Adrenal gland (tissue), 12 donors: ENCODE data around the gene PSMB11. TPM values are rescaled to one million over a fixed set of nuclear protein-coding genes. Genes with fewer than 3 reads are reported as not detected.

Experiments used
- DNase-seq, 7 donors: peaks; one replicate each; pipeline ENCODE4 v3.0.0-alpha.2; 2019 to 2020
- H3K27ac ChIP-seq, 5 donors: fragments of 200-600 bp; sonication (generic) in 4 of 5; 1 replicate in 3 of 5; 2 replicates in 2 of 5; pipeline versions ENCODE4 v1.5.1 to v1.8.0; 2016 to 2020; ENCODE audit warnings: mild to moderate bottlenecking in 1 of 5
- H3K27me3 ChIP-seq: fragments of 200-600 bp; 2 replicates; pipeline ENCODE4 v1.8.0; 2021
- H3K36me3 ChIP-seq, 2 donors: fragments of 200-600 bp; replicated peaks in 1 of 2; 1 replicate in 1 of 2; 2 replicates in 1 of 2; pipeline versions ENCODE4 v1.5.1 to v1.8.0; 2018 to 2022
- H3K4me1 ChIP-seq, 2 donors: fragments of 200-600 bp; replicated peaks in 1 of 2; 1 replicate in 1 of 2; 2 replicates in 1 of 2; pipeline versions ENCODE4 v1.5.1 to v1.8.0; 2018 to 2021
- H3K4me3 ChIP-seq, 4 donors: fragments of 200-600 bp; sonication (generic) in 3 of 4; one replicate each; pipeline ENCODE4 v1.5.1; 2016 to 2018
- H3K9me3 ChIP-seq, 3 donors: fragments of 200-600 bp; sonication (generic) in 1 of 3; replicated peaks in 1 of 3; 1 replicate in 2 of 3; 2 replicates in 1 of 3; pipeline versions ENCODE4 v1.5.1 to v1.8.0; 2016 to 2021
- CTCF ChIP-seq, 6 experiments: fragments of 450-650 bp in 4 of 6; fragments of 200-600 bp in 2 of 6; sonication (generic) in 1 of 6; IDR thresholded peaks; 1 replicate in 5 of 6; 2 replicates in 1 of 6; pipeline versions ENCODE4 v1.5.1 to v1.8.0; 2016 to 2021; ENCODE audit warnings: antibody characterized with exemption in 6 of 6, mild to moderate bottlenecking in 2 of 6, moderate library complexity in 1 of 6
- POLR2A ChIP-seq, 2 donors: fragments of 450-650 bp; IDR thresholded peaks; one replicate each; pipeline ENCODE4 v1.6.1; 2017; ENCODE audit warnings: antibody characterized with exemption in 2 of 2, mild to moderate bottlenecking in 2 of 2, moderate library complexity in 1 of 2
- WGBS, 4 donors: extraction: QIAGEN DNeasy Blood & Tissue Kit in 2 of 4; methylation state at CpG; one replicate each; pipeline versions ENCODE4 v1.1.5 to v1.1.7; 2013 to 2017; 5-methylcytosine and 5-hydroxymethylcytosine counted together
- intact Hi-C, 2 donors: fragments of 100-400 bp; cut with DNase I; formaldehyde crosslinking; loops; one replicate each; pipeline versions ENCODE4 v1.14.1 to v1.15.0; 2022 to 2023
- polyA plus RNA-seq, 3 donors: library from polyadenylated mRNA; stranded (reverse); fragments of 200-250 nt in 2 of 3; fragments of 350-450 nt in 1 of 3; fragmentation: Illumina TruSeq in 1 of 3; extraction: RNeasy Lipid Tissue Mini Kit (QIAGEN cat#74804) in 1 of 3; gene quantifications; one replicate each; pipeline ENCODE4 v1.2.3, GENCODE V29; 2013 to 2014
- total RNA-seq, 9 donors: library from RNA; depleted of rRNA in 4 of 9; stranded (reverse); fragments of >200 nt in 4 of 9; fragments of 120-200 nt in 1 of 9; fragmentation: NEBNext Ultra II Directional in 1 of 9; extraction: Animal tissue kit (Norgen Biotek cat#: 25700) in 1 of 9; gene quantifications; one replicate each; pipeline versions ENCODE4 v1.1.0 to v1.2.4, GENCODE V29; 2013 to 2023
- donor health status: healthy with polysubstance abuse.
- donor health status: Bipolar disorder and iron deficiency.
- donor health status: DM: yes; HTN: yes; CAD: no.
- donor health status: DM: no; HTN: no; CAD: no.
- donor health status: DM: no; HTN: no; CAD: no.
- donor health status: DM: yes; HTN: yes; CAD: no.

Gene PSMB11
- total and polyA plus RNA-seq, 12 donors: 0.17 TPM; not detected in 11

GRCh38 chr14:23076785-23077408 is 34.9 kb downstream of the PSMB11 start:
- Histone ChIP-seq H3K27ac (peak overlapping the region in 2 of 5 donors; percentile 56 to 85), H3K4me1 (peaks cover 32 to 33% of the 10 kb centered on the region in 2 donors), H3K9me3 (no peaks in the 10 kb centered on the region), H3K36me3 (peaks cover 0 to 93% of the 10 kb centered on the region in 2 donors), H3K4me3 (no peak overlapping the region), H3K27me3 (no peaks in the 10 kb centered on the region)
- WGBS, 4 donors: 52 to 59% (median 57%) methylated on average over 5 of the region's 5 CpGs
- intact Hi-C loops: no loop called here
- TF ChIP-seq CTCF (IDR thresholded peaks at IDR 0.05): peak; percentile 35 to 63 (median 53)
- TF ChIP-seq POLR2A (IDR thresholded peaks at IDR 0.05): no peak
- DNase-seq: no peak

GRCh38 chr14:23077962-23078361 is 36.0 kb downstream of the PSMB11 start:
- 66 to 75% (median 69%) methylated on average over 5 of the region's 5 CpGs for WGBS, 4 donors
- TF ChIP-seq POLR2A (IDR thresholded peaks at IDR 0.05) (no peak), CTCF (IDR thresholded peaks at IDR 0.05) (no peak)
- intact Hi-C loops: no loop called here
- peak overlapping the region in 1 of 4 donors; percentile 11 for H3K4me3 ChIP-seq
- no peaks in the 10 kb centered on the region for H3K9me3 ChIP-seq
- peaks cover 0 to 97% of the 10 kb centered on the region in 2 donors for H3K36me3 ChIP-seq
- no peaks in the 10 kb centered on the region for H3K27me3 ChIP-seq
- DNase-seq: no peak
- peaks cover 22% of the 10 kb centered on the region in 2 donors for H3K4me1 ChIP-seq
- peak overlapping the region in 4 of 5 donors; percentile 18 to 85 (median 80) for H3K27ac ChIP-seq

- DNase-seq: peak; percentile 84 to 96 (median 94)
- Histone ChIP-seq H3K4me3 (peak overlapping the region in 1 of 4 donors; percentile 11), H3K27ac (peak overlapping the region in 4 of 5 donors; percentile 18 to 85 (median 80)), H3K27me3 (no peaks in the 10 kb centered on the region), H3K4me1 (peaks cover 20 to 21% of the 10 kb centered on the region in 2 donors), H3K36me3 (peaks cover 0 to 97% of the 10 kb centered on the region in 2 donors), H3K9me3 (no peaks in the 10 kb centered on the region)
- TF ChIP-seq POLR2A (IDR thresholded peaks at IDR 0.05) (peak in 1 of 2 donors; percentile 72), CTCF (IDR thresholded peaks at IDR 0.05) (peak in 1 of 6 experiments; percentile 12)
- WGBS, 4 donors: 0 to 6% (median 3%) methylated on average over 1 to 2 of the region's 2 CpGs
- intact Hi-C loops: no loop called here
Measured at GRCh38 chr14:23078692-23079116, 36.7 kb downstream of the PSMB11 start.

GRCh38 chr14:23079716-23080115 is 37.7 kb downstream of the PSMB11 start:
- peak overlapping the region in 4 of 5 donors; percentile 18 to 85 (median 77) for H3K27ac ChIP-seq
- H3K4me1 ChIP-seq: peaks cover 20 to 21% of the 10 kb centered on the region in 2 donors
- intact Hi-C loops: no loop called here
- no peak for DNase-seq
- peaks cover 0 to 97% of the 10 kb centered on the region in 2 donors for H3K36me3 ChIP-seq
- H3K4me3 ChIP-seq: no peak overlapping the region
- no peaks in the 10 kb centered on the region for H3K27me3 ChIP-seq
- TF ChIP-seq CTCF (IDR thresholded peaks at IDR 0.05) (no peak), POLR2A (IDR thresholded peaks at IDR 0.05) (no peak)
- no peaks in the 10 kb centered on the region for H3K9me3 ChIP-seq
- 80 to 91% (median 85%) methylated on average over 2 of the region's 2 CpGs for WGBS, 4 donors
